B cell (primary cell): ENCODE measurements around the gene FRS3. TPM values are rescaled to one million over a fixed set of nuclear protein-coding genes. Genes with fewer than 3 reads are reported as not detected.

Source experiments
- ATAC-seq: fragments of 200-7000 bp; cut with Tn5 transposase; one replicate; pipeline ENCODE4 v1.10.0; 2021; ENCODE audit warnings: low read depth, mild to moderate bottlenecking, moderate number of reproducible peaks, moderate library complexity
- CTCF ChIA-PET: fragments of 350-600 bp; sonication (Branson Sonifier 250); formaldehyde crosslinking; loops from one replicate; lab custom pipeline; 2021; ENCODE audit warnings: antibody characterized with exemption, inconsistent platforms; lab: Charles Lee
- POLR2A ChIA-PET: fragments of 350-600 bp; sonication (Branson Sonifier 250); formaldehyde crosslinking; loops from one replicate; lab custom pipeline; 2021; ENCODE audit warnings: antibody characterized with exemption; lab: Charles Lee
- DNase-seq: peaks from one replicate; pipeline ENCODE4 v3.0.0; 2013
- H2AFZ ChIP-seq: 2 replicates; pipeline ENCODE4 v1.6.1; 2012; ENCODE audit warnings: mild to moderate bottlenecking, low read depth, low read length; ENCODE audit not compliant: insufficient read depth, poor library complexity, severe bottlenecking
- H3K27ac ChIP-seq, 2 donors: 1 replicate in 1 of 2; 2 replicates in 1 of 2; pipeline ENCODE4 v1.5.1; 2012 to 2013; ENCODE audit warnings: low read length in 2 of 2, mild to moderate bottlenecking in 2 of 2, moderate library complexity in 1 of 2
- H3K27me3 ChIP-seq, 4 experiments: fragments of 200-600 bp in 1 of 4; sonication (generic) in 1 of 4; replicated peaks in 1 of 4; 1 replicate in 2 of 4; 2 replicates in 2 of 4; pipeline versions ENCODE4 v1.6.1 to v1.7.0; 2013 to 2016; ENCODE audit warnings: low read length in 3 of 4, mild to moderate bottlenecking in 2 of 4, mixed read lengths in 1 of 4, moderate library complexity in 1 of 4; ENCODE audit not compliant: insufficient read depth in 4 of 4, control insufficient read depth in 3 of 4; ENCODE audit errors: control extremely low read depth in 1 of 4
- H3K36me3 ChIP-seq, 2 experiments: replicated peaks in 1 of 2; 1 replicate in 1 of 2; 2 replicates in 1 of 2; pipeline versions ENCODE4 v1.6.1 to v1.7.1; 2013; ENCODE audit warnings: low read length in 1 of 2; ENCODE audit not compliant: insufficient read depth in 2 of 2, control insufficient read depth in 1 of 2; ENCODE audit errors: control extremely low read depth in 1 of 2, extremely low read depth in 1 of 2
- H3K4me1 ChIP-seq, 2 donors: fragments of 200-600 bp in 1 of 2; sonication (generic) in 1 of 2; 1 replicate in 1 of 2; 2 replicates in 1 of 2; pipeline versions ENCODE4 v1.5.1 to v1.6.1; 2013 to 2017; ENCODE audit warnings: low read length in 2 of 2; ENCODE audit not compliant: control insufficient read depth in 2 of 2, insufficient read depth in 2 of 2
- H3K4me2 ChIP-seq: replicated peaks from 2 replicates; pipeline ENCODE3; 2012; ENCODE audit warnings: mild to moderate bottlenecking, low read depth, low read length; ENCODE audit not compliant: poor library complexity, severe bottlenecking
- H3K4me3 ChIP-seq, 5 experiments: fragments of 200-600 bp in 1 of 5; sonication (generic) in 1 of 5; 1 replicate in 3 of 5; 2 replicates in 2 of 5; pipeline versions ENCODE4 v1.5.1 to v1.7.0; 2011 to 2016; ENCODE audit warnings: low read length in 4 of 5, mild to moderate bottlenecking in 4 of 5, low read depth in 2 of 5, control low read depth in 1 of 5, moderate library complexity in 1 of 5; ENCODE audit not compliant: insufficient read depth in 1 of 5; ENCODE audit errors: control extremely low read depth in 1 of 5, extremely low read depth in 1 of 5
- H3K79me2 ChIP-seq: fragments of 200-600 bp; sonication (generic); one replicate; pipeline ENCODE4 v1.6.0; 2016; ENCODE audit warnings: low read length; ENCODE audit not compliant: control insufficient read depth, insufficient read depth
- H3K9ac ChIP-seq: fragments of 200-600 bp; sonication (generic); 2 replicates; pipeline ENCODE4 v1.6.1; 2017; ENCODE audit warnings: mild to moderate bottlenecking, low read length, moderate library complexity
- H3K9me3 ChIP-seq, 3 donors: one replicate each; pipeline versions ENCODE4 v1.6.1 to v1.7.1; 2013; ENCODE audit warnings: low read length in 2 of 3; ENCODE audit not compliant: control insufficient read depth in 2 of 3, insufficient read depth in 1 of 3; ENCODE audit errors: control extremely low read depth in 1 of 3
- H4K20me1 ChIP-seq: 2 replicates; pipeline ENCODE4 v1.6.0; 2012; ENCODE audit warnings: mild to moderate bottlenecking, low read length; ENCODE audit not compliant: insufficient read depth, control insufficient read depth, poor library complexity, severe bottlenecking
- H3K27ac Mint-ChIP-seq: one replicate; pipeline ENCODE4 v1.8.0; 2021; ENCODE audit warnings: mixed read lengths
- H3K27me3 Mint-ChIP-seq: one replicate; pipeline ENCODE4 v1.8.0; 2021; ENCODE audit warnings: mixed read lengths
- H3K4me1 Mint-ChIP-seq: one replicate; pipeline ENCODE4 v1.8.0; 2021; ENCODE audit warnings: mixed read lengths
- H3K4me3 Mint-ChIP-seq: one replicate; pipeline ENCODE4 v1.8.0; 2021; ENCODE audit warnings: mixed read lengths
- H3K9me3 Mint-ChIP-seq: one replicate; pipeline ENCODE4 v1.8.0; 2022; ENCODE audit warnings: mixed read lengths; ENCODE audit not compliant: insufficient read depth
- CTCF ChIP-seq: fragments of 200-600 bp; IDR thresholded peaks from one replicate; pipeline ENCODE4 v1.8.0; 2022; ENCODE audit warnings: antibody characterized with exemption, mild to moderate bottlenecking
- EZH2 ChIP-seq: IDR thresholded peaks from 2 replicates; pipeline ENCODE4 v1.6.1; 2012; ENCODE audit warnings: borderline replicate concordance, low read depth, mild to moderate bottlenecking, moderate library complexity, low read length; ENCODE audit not compliant: insufficient read depth, poor library complexity, severe bottlenecking
- WGBS: methylation state at CpG from one replicate; pipeline ENCODE4 v1.1.5; 2013; ENCODE audit warnings: missing lambda C conversion rate; ENCODE audit not compliant: insufficient coverage; 5-methylcytosine and 5-hydroxymethylcytosine counted together
- intact Hi-C: fragments of 100-400 bp; cut with micrococcal nuclease; formaldehyde crosslinking; loops from one replicate; pipeline ENCODE4 v1.10.0; 2022
- polyA plus RNA-seq: library from polyadenylated mRNA; depleted of rRNA; stranded (reverse); fragments of >200 nt; gene quantifications from 2 replicates; pipeline ENCODE4 v1.2.3, GENCODE V29; 2012
- total RNA-seq, 2 donors: library from RNA; stranded (reverse); fragments of 120-200 nt in 1 of 2; gene quantifications; 1 replicate in 1 of 2; 2 replicates in 1 of 2; pipeline versions ENCODE4 v1.2.3 to v1.2.4, GENCODE V29; 2013 to 2022

Gene FRS3
- total and polyA plus RNA-seq, 2 donors (not counting 1 experiment from before 2014, with no cell fraction given): 9.8 to 12.0 TPM

GRCh38 chr6:41768545-41769308 lies 11.0 kb downstream of the FRS3 start:
- ChIA-PET CTCF (interaction anchor here (0.6 kb wide), 1 partner anchor 263 kb away, joined by 4 read pairs; no protein-coding TSS in a partner anchor), POLR2A (interaction anchor here (1.0 kb wide), 1 partner anchor 784 kb away, joined by 4 read pairs; no protein-coding TSS in a partner anchor)
- ATAC-seq (no peak), DNase-seq (no peak)
- Histone ChIP-seq H3K4me2 (no peak overlapping the region), H3K9me3 (no peaks in the 10 kb centered on the region), H3K36me3 (peaks cover 0 to 21% of the 10 kb centered on the region in 2 experiments), H3K9ac (no peak overlapping the region), H4K20me1 (no peaks in the 10 kb centered on the region), H3K27ac (no peak overlapping the region), H3K79me2 (no peaks in the 10 kb centered on the region), H3K27me3 (no peaks in the 10 kb centered on the region), H2AFZ (no peak overlapping the region), H3K4me3 (no peak overlapping the region), H3K4me1 (no peaks in the 10 kb centered on the region)
- no peak overlapping the region for H3K27ac Mint-ChIP-seq
- TF ChIP-seq EZH2 (no peak), CTCF (no peak)
- H3K4me1 Mint-ChIP-seq: no peaks in the 10 kb centered on the region
- no peaks in the 10 kb centered on the region for H3K27me3 Mint-ChIP-seq
- intact Hi-C loops: no loop called here
- no peak overlapping the region for H3K4me3 Mint-ChIP-seq
- H3K9me3 Mint-ChIP-seq: no peaks in the 10 kb centered on the region
- WGBS: 35% methylated on average over 2 of the region's 10 CpGs

GRCh38 chr6:41767112-41767833 lies 12.4 kb downstream of the FRS3 start:
- Mint-ChIP-seq H3K27ac (no peak overlapping the region), H3K27me3 (peaks cover 3% of the 10 kb centered on the region), H3K9me3 (no peaks in the 10 kb centered on the region), H3K4me3 (no peak overlapping the region), H3K4me1 (no peaks in the 10 kb centered on the region)
- Histone ChIP-seq H2AFZ (no peak overlapping the region), H3K36me3 (peaks cover 0 to 15% of the 10 kb centered on the region in 2 experiments), H3K27ac (no peak overlapping the region), H4K20me1 (no peaks in the 10 kb centered on the region), H3K9me3 (no peaks in the 10 kb centered on the region), H3K27me3 (peaks cover 0 to 3% (median 0%) of the 10 kb centered on the region in 4 experiments), H3K4me3 (no peak overlapping the region), H3K9ac (no peak overlapping the region), H3K79me2 (no peaks in the 10 kb centered on the region), H3K4me1 (no peaks in the 10 kb centered on the region), H3K4me2 (no peak overlapping the region)
- DNase-seq (no peak), ATAC-seq (no peak)
- 69% methylated on average over 8 of the region's 12 CpGs for WGBS
- ChIA-PET CTCF (no interaction called here), POLR2A (no interaction called here)
- intact Hi-C loops: no loop called here
- TF ChIP-seq EZH2: no peak
- no peak for TF ChIP-seq CTCF
